Activated B cell treated with CpG ODN at 0.5 μM for 24 hours (primary cell): ENCODE results near the gene SH3TC1. TPM values are rescaled to one million over a fixed set of nuclear protein-coding genes. Genes with fewer than 3 reads are reported as not detected.

Experiments used
- ATAC-seq: fragments of 200-7000 bp; cut with Tn5 transposase; one replicate; pipeline ENCODE4 v1.10.0; 2021; ENCODE audit warnings: low read depth, mild to moderate bottlenecking, moderate library complexity
- CTCF ChIA-PET: fragments of 350-600 bp; sonication (Branson Sonifier 250); formaldehyde crosslinking; loops from one replicate; lab custom pipeline; 2021; ENCODE audit warnings: antibody characterized with exemption; lab: Charles Lee
- POLR2A ChIA-PET: fragments of 350-600 bp; sonication (Branson Sonifier 250); formaldehyde crosslinking; loops from one replicate; lab custom pipeline; 2021; ENCODE audit warnings: antibody characterized with exemption; lab: Charles Lee
- DNase-seq: peaks from one replicate; pipeline ENCODE4 v3.0.0; 2022
- H3K27ac Mint-ChIP-seq: one replicate; pipeline ENCODE4 v1.8.0; 2020; ENCODE audit warnings: mixed read lengths
- H3K27me3 Mint-ChIP-seq: one replicate; pipeline ENCODE4 v1.8.0; 2021; ENCODE audit warnings: mixed read lengths
- H3K36me3 Mint-ChIP-seq: one replicate; pipeline ENCODE4 v1.8.0; 2021; ENCODE audit warnings: low read depth, mixed read lengths
- H3K4me1 Mint-ChIP-seq: one replicate; pipeline ENCODE4 v1.8.0; 2021; ENCODE audit warnings: mixed read lengths
- H3K4me3 Mint-ChIP-seq: one replicate; pipeline ENCODE4 v1.8.0; 2020; ENCODE audit warnings: mild to moderate bottlenecking, mixed read lengths
- H3K9me3 Mint-ChIP-seq: one replicate; pipeline ENCODE4 v1.8.0; 2020; ENCODE audit warnings: mixed read lengths
- intact Hi-C: fragments of 100-400 bp; cut with micrococcal nuclease; formaldehyde crosslinking; loops from one replicate; pipeline ENCODE4 v1.15.1; 2024
- total RNA-seq: library from RNA; stranded (reverse); gene quantifications from 2 replicates; pipeline ENCODE4 v1.2.3, GENCODE V29; 2022
- TF ChIP-seq, protein P1 (sequence below): fragments of 200-600 bp; IDR thresholded peaks from one replicate; pipeline ENCODE4 v1.8.0; 2022; ENCODE audit warnings: antibody characterized with exemption, mild to moderate bottlenecking

Gene SH3TC1
- total RNA-seq, 1 donor from 2014 or later: 135 TPM

DNA sequence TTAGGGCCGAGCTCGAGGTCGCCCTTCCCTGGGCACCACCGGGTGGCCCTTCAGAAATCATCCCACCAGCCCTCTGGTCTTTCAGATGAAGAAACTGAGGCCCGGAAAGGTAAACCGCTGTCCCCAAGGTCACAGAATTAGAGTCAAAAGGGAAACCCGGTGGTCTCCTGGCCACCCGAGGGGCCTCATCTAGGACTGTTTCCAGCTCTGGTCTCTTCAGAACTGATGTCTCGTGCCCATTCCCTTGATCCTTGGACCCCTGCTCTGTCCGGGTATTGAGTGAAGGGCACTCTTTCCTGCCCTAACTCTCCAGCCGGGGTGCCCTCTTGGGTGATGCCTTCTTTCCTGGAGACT is 71.3 kb downstream of the SH3TC1 start:
- H3K9me3 Mint-ChIP-seq: no peaks in the 10 kb centered on the region
- POLR2A ChIA-PET: no interaction called here
- no peak overlapping the region for H3K27ac Mint-ChIP-seq
- DNase-seq: no peak
- TF ChIP-seq, protein P1, sequence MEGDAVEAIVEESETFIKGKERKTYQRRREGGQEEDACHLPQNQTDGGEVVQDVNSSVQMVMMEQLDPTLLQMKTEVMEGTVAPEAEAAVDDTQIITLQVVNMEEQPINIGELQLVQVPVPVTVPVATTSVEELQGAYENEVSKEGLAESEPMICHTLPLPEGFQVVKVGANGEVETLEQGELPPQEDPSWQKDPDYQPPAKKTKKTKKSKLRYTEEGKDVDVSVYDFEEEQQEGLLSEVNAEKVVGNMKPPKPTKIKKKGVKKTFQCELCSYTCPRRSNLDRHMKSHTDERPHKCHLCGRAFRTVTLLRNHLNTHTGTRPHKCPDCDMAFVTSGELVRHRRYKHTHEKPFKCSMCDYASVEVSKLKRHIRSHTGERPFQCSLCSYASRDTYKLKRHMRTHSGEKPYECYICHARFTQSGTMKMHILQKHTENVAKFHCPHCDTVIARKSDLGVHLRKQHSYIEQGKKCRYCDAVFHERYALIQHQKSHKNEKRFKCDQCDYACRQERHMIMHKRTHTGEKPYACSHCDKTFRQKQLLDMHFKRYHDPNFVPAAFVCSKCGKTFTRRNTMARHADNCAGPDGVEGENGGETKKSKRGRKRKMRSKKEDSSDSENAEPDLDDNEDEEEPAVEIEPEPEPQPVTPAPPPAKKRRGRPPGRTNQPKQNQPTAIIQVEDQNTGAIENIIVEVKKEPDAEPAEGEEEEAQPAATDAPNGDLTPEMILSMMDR: no peak
- no peaks in the 10 kb centered on the region for H3K36me3 Mint-ChIP-seq
- peaks cover 37% of the 10 kb centered on the region for H3K27me3 Mint-ChIP-seq
- H3K4me1 Mint-ChIP-seq: no peaks in the 10 kb centered on the region
- intact Hi-C loops: no loop called here
- ATAC-seq: no peak
- CTCF ChIA-PET: no interaction called here
- H3K4me3 Mint-ChIP-seq: no peak overlapping the region

DNA sequence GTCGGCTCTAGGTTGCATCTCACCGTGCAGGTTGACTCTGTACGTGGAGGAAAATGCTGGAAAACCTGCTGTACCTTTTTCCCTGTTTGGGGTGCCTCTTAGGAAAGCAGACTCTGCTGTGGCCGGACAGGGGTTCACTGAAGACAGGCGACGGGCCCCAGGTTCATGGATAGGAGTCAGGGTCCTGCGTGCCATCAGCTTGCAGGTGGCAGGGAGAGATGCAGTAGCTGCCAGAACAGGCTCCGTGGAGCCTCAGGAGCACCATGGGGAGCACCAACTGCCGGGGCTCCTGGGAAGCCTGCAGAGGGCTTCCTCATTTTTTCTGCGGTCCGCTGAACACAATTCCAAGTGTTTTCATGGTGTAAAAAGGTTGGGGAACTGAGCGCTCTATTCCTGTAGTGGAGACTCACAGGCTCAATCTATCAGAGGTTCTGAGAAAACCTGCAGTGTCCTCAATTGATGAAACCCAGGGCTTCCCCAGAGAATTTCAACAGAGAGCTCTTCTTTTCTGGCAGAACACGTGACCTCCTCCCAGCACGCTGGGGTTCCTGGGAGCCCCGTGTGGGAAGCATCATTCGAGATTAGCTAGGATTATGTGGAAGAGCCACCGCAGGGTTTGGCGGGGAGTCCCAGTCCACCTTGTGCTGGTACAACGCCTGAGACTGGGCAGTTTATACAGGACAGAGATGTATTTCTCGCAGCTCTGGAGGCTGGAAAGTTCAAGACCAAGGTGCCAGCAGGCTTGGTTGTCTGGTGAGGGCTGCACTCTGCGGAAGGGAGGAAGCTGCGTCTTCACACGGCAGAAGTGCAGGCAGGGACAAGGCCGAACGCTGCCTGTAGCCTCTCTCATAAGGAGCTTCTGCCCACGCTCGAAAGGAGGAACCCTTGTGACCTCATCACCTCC is 72.1 kb downstream of the SH3TC1 start:
- ChIA-PET POLR2A (no interaction called here), CTCF (no interaction called here)
- no peaks in the 10 kb centered on the region for H3K36me3 Mint-ChIP-seq
- no peaks in the 10 kb centered on the region for H3K4me1 Mint-ChIP-seq
- no peak for ATAC-seq
- H3K4me3 Mint-ChIP-seq: no peak overlapping the region
- no peaks in the 10 kb centered on the region for H3K9me3 Mint-ChIP-seq
- intact Hi-C loops: no loop called here
- TF ChIP-seq, protein P1: no peak
- no peak for DNase-seq
- peaks cover 35% of the 10 kb centered on the region for H3K27me3 Mint-ChIP-seq
- H3K27ac Mint-ChIP-seq: no peak overlapping the region

DNA sequence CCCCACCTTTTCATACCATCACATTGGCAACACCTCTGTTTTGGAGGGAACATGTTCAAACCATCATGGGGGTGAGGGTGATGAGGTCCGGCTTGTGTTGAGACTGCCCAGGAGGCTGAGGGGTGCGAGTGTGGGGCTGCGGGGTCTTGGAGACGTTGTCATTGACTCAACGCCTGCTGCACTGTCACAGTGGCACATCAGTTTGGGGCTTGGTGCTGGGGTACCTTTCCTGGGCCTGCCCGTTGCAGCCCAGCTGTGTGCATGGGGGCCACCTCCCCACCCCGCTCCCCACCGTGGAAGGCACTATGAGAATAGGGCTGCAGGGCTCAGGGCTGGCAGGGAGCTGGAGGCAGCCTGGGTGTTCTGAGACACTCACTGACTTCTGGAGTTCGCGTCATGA is 72.7 kb downstream of the SH3TC1 start:
- no peaks in the 10 kb centered on the region for H3K36me3 Mint-ChIP-seq
- H3K4me3 Mint-ChIP-seq: no peak overlapping the region
- POLR2A ChIA-PET: no interaction called here
- TF ChIP-seq, protein P1: no peak
- no peak for ATAC-seq
- H3K4me1 Mint-ChIP-seq: no peaks in the 10 kb centered on the region
- no peak for DNase-seq
- H3K9me3 Mint-ChIP-seq: no peaks in the 10 kb centered on the region
- intact Hi-C loops: no loop called here
- H3K27ac Mint-ChIP-seq: no peak overlapping the region
- CTCF ChIA-PET: no interaction called here
- peaks cover 35% of the 10 kb centered on the region for H3K27me3 Mint-ChIP-seq

DNA sequence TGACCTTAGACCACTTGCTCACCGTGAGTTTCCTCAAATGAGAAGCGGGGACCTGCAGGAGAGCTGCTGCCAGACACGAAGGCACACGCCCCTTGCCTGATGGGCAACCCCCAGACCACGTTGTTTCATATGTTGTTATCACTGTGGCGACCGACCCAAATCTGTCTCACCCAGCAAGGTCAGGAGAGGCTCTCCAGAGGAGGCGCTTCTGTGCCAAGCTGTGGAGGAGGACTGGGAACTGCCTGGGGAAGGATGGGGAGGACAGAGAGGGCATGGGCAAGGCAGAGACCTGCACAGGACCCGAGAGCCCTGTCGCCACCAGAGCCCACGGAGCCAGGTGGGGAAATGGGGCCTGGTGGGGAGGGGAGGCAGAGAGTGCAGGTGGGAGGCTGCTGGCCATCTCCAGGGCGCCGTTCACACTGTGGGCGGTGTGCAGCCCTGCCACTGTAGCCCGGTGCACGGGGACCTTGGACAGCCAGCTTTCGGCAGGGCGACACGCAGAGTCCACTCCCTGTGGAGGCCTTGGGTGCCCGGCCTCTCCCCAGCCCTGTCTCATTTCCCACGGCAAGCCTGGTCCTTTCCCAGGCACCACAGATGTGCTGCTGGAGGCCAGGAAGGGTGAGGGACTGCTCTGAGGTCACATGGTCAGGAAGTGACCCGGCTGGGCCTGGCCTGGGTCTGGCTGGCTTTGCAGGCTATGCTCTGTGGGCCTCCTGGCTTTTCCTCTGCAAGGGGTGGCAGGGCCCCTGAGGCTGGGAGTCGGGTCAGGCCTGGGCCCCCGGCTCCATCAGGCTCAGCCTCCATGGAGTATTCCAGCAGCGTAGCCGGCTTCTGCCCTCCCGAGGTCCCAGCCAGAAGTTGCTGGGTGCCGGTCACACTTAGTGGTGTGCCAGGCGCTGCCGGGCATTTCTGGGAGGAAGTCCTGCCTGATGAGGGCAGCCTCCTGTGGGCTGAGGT is 73.7 kb downstream of the SH3TC1 start:
- no peak for DNase-seq
- Mint-ChIP-seq H3K9me3 (no peaks in the 10 kb centered on the region), H3K4me1 (no peaks in the 10 kb centered on the region), H3K27me3 (peaks cover 35% of the 10 kb centered on the region), H3K4me3 (no peak overlapping the region), H3K36me3 (no peaks in the 10 kb centered on the region), H3K27ac (no peak overlapping the region)
- intact Hi-C loops: no loop called here
- ChIA-PET CTCF (no interaction called here), POLR2A (no interaction called here)
- TF ChIP-seq, protein P1: no peak
- no peak for ATAC-seq

DNA sequence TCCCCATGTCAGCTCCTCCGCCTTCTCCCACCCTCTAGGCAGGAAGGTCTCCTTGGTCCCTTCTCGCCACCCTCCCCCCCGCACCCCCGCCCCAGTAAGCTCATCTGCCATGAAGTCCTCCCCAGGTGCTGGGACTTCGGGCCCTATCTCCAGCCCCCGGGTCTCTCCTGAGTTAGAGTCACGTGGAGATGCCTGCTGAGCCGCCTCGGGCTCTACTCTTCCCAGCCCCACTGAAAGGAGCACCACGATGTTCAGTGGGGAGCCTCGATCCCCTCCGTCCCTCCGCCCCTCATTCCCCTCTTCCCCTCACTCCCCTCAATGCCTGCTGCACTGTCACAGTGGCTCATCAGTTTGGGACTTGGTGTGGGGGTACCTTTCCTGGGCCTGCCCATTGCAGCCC is 74.4 kb downstream of the SH3TC1 start:
- Mint-ChIP-seq H3K27ac (no peak overlapping the region), H3K4me1 (no peaks in the 10 kb centered on the region), H3K9me3 (no peaks in the 10 kb centered on the region), H3K36me3 (no peaks in the 10 kb centered on the region), H3K27me3 (peaks cover 33% of the 10 kb centered on the region), H3K4me3 (no peak overlapping the region)
- intact Hi-C loops: no loop called here
- ATAC-seq (no peak), DNase-seq (no peak)
- TF ChIP-seq, protein P1: no peak
- POLR2A ChIA-PET: no interaction called here
- CTCF ChIA-PET: no interaction called here
